Measurements from ENCODE around the gene TRIM63. TPM values are rescaled to one million over a fixed set of nuclear protein-coding genes. Genes with fewer than 3 reads are reported as not detected.

TRIM63 gene
- polyA plus RNA-seq, 1 of the 3 experiments (the other 2 are of a cell fraction), result not detected

DNA sequence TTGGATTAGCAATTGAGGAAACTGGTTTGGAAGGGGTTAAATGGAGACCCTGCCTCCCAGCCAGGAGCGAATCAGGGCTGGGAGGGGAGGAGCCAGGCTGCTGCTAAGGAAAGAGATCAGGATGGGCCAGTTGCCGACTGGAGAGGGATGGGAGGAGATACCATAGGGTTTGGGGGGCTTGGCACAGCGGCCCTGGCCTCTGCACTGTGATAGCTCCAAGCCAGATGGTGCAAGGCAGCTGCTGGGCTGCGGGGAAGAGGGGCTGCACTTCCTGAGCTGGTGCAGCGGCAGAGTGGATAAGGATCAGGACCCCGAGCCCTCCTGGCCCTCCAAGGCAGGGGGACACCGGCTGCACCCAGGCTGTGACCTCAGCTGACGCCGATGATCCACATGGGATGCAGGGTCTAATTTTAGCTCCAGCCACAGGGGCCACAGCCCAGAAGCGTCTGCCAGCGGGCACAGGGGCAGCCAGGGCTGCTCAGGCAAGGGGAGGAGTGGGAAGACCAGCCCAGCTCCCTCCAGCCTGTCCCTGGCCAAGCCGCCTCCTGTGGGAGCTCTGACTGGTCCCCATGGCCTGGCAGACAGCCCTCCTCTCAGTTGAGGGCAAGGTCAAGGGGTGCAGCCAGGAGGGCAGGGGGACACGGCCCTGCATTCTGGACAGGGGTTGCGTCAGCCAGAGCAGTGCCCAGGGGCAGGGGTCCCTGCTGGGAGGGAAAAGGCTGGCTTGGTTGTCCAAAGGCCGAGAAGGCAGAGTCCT lies 45.6 kb downstream of the TRIM63 start, which contains the start of gene EXTL1 (continued):
- TF ChIP-seq, protein P1, sequence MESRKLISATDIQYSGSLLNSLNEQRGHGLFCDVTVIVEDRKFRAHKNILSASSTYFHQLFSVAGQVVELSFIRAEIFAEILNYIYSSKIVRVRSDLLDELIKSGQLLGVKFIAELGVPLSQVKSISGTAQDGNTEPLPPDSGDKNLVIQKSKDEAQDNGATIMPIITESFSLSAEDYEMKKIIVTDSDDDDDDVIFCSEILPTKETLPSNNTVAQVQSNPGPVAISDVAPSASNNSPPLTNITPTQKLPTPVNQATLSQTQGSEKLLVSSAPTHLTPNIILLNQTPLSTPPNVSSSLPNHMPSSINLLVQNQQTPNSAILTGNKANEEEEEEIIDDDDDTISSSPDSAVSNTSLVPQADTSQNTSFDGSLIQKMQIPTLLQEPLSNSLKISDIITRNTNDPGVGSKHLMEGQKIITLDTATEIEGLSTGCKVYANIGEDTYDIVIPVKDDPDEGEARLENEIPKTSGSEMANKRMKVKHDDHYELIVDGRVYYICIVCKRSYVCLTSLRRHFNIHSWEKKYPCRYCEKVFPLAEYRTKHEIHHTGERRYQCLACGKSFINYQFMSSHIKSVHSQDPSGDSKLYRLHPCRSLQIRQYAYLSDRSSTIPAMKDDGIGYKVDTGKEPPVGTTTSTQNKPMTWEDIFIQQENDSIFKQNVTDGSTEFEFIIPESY (IDR thresholded peaks at IDR 0.05; ENCODE audit: borderline replicate concordance, low read depth), result no peak
- TF ChIP-seq FOSL2 (IDR thresholded peaks at IDR 0.05; ENCODE audit: borderline replicate concordance, low read depth) (no peak), MXI1 (IDR thresholded peaks at IDR 0.05; ENCODE audit: low read depth, low read length) (peak; percentile 71; the same call in 1 of the 2 replicates), ELF1 (IDR thresholded peaks at IDR 0.05) (no peak), TAF1 (IDR thresholded peaks at IDR 0.05; ENCODE audit: borderline replicate concordance, low read depth, low read length) (peak; percentile 60; the same call in 1 of the 2 replicates), CHD2 (IDR thresholded peaks at IDR 0.05; ENCODE audit: low read length, partially characterized antibody) (no peak), NRF1 (IDR thresholded peaks at IDR 0.05; ENCODE audit: low read depth, low read length) (no peak), FOXJ3 (CRISPR knock-in tag; IDR thresholded peaks at IDR 0.05) (no peak), RFX5 (IDR thresholded peaks at IDR 0.05; ENCODE audit: low read length) (peak; percentile 71; the same call in 1 of the 2 replicates), NFIC (IDR thresholded peaks at IDR 0.05; ENCODE audit: borderline replicate concordance) (no peak), JUND (IDR thresholded peaks at IDR 0.05) (no peak)
- TF ChIP-seq, protein P2, sequence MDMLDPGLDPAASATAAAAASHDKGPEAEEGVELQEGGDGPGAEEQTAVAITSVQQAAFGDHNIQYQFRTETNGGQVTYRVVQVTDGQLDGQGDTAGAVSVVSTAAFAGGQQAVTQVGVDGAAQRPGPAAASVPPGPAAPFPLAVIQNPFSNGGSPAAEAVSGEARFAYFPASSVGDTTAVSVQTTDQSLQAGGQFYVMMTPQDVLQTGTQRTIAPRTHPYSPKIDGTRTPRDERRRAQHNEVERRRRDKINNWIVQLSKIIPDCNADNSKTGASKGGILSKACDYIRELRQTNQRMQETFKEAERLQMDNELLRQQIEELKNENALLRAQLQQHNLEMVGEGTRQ (IDR thresholded peaks at IDR 0.05; ENCODE audit: borderline replicate concordance, low read depth, low read length), result no peak
- TF ChIP-seq, protein P3, sequence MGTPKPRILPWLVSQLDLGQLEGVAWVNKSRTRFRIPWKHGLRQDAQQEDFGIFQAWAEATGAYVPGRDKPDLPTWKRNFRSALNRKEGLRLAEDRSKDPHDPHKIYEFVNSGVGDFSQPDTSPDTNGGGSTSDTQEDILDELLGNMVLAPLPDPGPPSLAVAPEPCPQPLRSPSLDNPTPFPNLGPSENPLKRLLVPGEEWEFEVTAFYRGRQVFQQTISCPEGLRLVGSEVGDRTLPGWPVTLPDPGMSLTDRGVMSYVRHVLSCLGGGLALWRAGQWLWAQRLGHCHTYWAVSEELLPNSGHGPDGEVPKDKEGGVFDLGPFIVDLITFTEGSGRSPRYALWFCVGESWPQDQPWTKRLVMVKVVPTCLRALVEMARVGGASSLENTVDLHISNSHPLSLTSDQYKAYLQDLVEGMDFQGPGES (IDR thresholded peaks at IDR 0.05; ENCODE audit: low read depth, low read length), result no peak

DNA sequence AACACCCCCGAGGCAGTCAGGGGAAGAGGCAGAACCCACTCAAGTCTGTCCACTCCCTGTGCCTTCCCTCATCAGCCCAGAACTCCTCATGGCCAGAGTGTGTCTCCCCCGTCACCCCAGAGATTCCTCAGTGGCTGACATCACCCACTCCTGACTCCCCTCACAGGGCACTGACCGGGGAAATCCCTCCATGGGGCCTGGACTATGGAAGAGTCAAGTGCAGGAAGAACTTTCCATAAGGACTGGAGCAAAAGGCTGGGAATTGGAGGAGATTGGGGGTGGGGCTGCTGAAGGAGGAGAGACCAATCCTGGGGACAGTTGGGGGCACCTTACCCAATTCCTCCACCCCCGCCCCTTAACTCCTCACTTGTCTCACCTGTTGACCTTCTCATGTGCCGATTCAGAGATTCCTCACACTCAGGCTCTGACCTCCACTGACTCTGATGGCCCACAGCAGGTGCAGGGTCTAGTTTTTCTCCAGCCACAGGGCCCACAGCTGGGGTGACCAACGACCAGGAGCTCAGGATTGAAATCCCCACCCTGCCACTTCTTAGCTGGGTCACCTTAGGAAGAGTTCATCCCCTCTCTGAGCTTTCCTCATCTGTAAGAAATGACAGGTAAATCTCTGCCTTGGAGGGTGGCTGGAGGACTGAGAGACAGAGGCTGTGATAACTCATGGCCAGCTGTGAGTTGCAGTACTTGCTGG lies 46.3 kb downstream of the TRIM63 start:
- H3F3A ChIP-seq (replicated peaks; ENCODE audit: insufficient read depth), result no peaks in the 10 kb centered on the region
- DNase-seq, result no peak
- H2AFZ ChIP-seq (ENCODE audit: low read depth), result no peak overlapping the region
- peak overlapping the region; percentile 71 for H3K4me2 ChIP-seq
- peak overlapping the region in 1 of 2 experiments; percentile 95; a peak in 2 of 4 replicates for H3K27ac ChIP-seq (ENCODE audit: low read depth in 2 of 2, low read length in 1 of 2)
- no peak overlapping the region for H3K9ac ChIP-seq
- H3K79me2 ChIP-seq (ENCODE audit: insufficient read depth), result no peaks in the 10 kb centered on the region
- no peaks in the 10 kb centered on the region for H3K9me2 ChIP-seq
- CTCF ChIA-PET, result interaction anchor here (1.0 to 3.0 kb wide), 8 partner anchors 11 to 149 kb away, joined by 3 to 12 read pairs (median 8); partner anchors contain the start of genes PAFAH2 and ZNF593
- peaks cover 8 to 49% of the 10 kb centered on the region in 2 experiments; a peak in 2 of 4 replicates for H3K4me1 ChIP-seq (ENCODE audit: control insufficient read depth in 1 of 2, insufficient read depth in 2 of 2, low read depth in 1 of 2, low read length in 1 of 2)
- H3K9me3 ChIP-seq, result no peaks in the 10 kb centered on the region
- peak overlapping the region in 1 of 2 experiments; percentile 59; a peak in 2 of 4 replicates for H3K4me3 ChIP-seq (ENCODE audit: low read depth in 2 of 2, low read length in 1 of 2)
- H3K27me3 ChIP-seq (ENCODE audit: insufficient read depth), result no peaks in the 10 kb centered on the region
- no peaks in the 10 kb centered on the region for H4K20me1 ChIP-seq (ENCODE audit: insufficient read depth)
- POLR2A ChIA-PET, result interaction anchor here (1.2 to 1.9 kb wide), 4 partner anchors 15 to 146 kb away, joined by 3 to 13 read pairs (median 4); no protein-coding TSS in a partner anchor
- TF ChIP-seq POLR2AphosphoS5 (IDR thresholded peaks at IDR 0.05; ENCODE audit: low read depth, low read length), result no peak
- no peak for TF ChIP-seq SIN3A (IDR thresholded peaks at IDR 0.05; ENCODE audit: borderline replicate concordance, low read depth, low read length)
- TF ChIP-seq FOXM1 (IDR thresholded peaks at IDR 0.05; ENCODE audit: low read depth), result no peak
- no peak for TF ChIP-seq RAD21 (IDR thresholded peaks at IDR 0.05; ENCODE audit: low read length)
- TF ChIP-seq NRF1 (IDR thresholded peaks at IDR 0.05; ENCODE audit: low read depth, low read length), result no peak
- 76% methylated on average over 5 of the region's 6 CpGs for WGBS (ENCODE audit: low lambda C conversion rate)
- no peaks in the 10 kb centered on the region for H3K36me3 ChIP-seq (replicated peaks in 1 of 2; ENCODE audit: control insufficient read depth in 1 of 2, insufficient read depth in 2 of 2, low read length in 1 of 2)

Measured in SK-N-SH (cell line).